ENCODE results near the gene DYNLT3. TPM values are rescaled to one million over a fixed set of nuclear protein-coding genes. Genes with fewer than 3 reads are reported as not detected.

The DYNLT3 gene
- total RNA-seq, result 10 to 100 TPM; 26.9 to 36.3 (median 30.7) TPM

GRCh38 chrX:37846934-37847732 is at the start of gene DYNLT3:
Gene DYNLT3, minus strand, starts transcription at chrX:37847571. Its CDS starts 61 bp downstream, at chrX:37847510.
- Histone ChIP-seq H3K4me1 (no peaks in the 10 kb centered on the region), H3K4me3 (peak within 1 kb of the TSS; percentile 59 to 82 (median 80)), H3K27ac (peak within 1 kb of the TSS; percentile 86 to 95 (median 90)), H3K9me3 (no peaks in the 10 kb centered on the region), H3K27me3 (peaks cover 0 to 6% of the 10 kb centered on the region in 2 donors), H3K36me3 (no peaks in the 10 kb centered on the region)
- WGBS, 2 donors, result 2 to 53% methylated on average over 16 to 47 of the region's 67 CpGs
- peak; percentile 27 to 87 for TF ChIP-seq EP300 (IDR thresholded peaks at IDR 0.05)
- TF ChIP-seq POLR2A (IDR thresholded peaks at IDR 0.05), result peak; percentile 58 to 74
- TF ChIP-seq, protein P1, sequence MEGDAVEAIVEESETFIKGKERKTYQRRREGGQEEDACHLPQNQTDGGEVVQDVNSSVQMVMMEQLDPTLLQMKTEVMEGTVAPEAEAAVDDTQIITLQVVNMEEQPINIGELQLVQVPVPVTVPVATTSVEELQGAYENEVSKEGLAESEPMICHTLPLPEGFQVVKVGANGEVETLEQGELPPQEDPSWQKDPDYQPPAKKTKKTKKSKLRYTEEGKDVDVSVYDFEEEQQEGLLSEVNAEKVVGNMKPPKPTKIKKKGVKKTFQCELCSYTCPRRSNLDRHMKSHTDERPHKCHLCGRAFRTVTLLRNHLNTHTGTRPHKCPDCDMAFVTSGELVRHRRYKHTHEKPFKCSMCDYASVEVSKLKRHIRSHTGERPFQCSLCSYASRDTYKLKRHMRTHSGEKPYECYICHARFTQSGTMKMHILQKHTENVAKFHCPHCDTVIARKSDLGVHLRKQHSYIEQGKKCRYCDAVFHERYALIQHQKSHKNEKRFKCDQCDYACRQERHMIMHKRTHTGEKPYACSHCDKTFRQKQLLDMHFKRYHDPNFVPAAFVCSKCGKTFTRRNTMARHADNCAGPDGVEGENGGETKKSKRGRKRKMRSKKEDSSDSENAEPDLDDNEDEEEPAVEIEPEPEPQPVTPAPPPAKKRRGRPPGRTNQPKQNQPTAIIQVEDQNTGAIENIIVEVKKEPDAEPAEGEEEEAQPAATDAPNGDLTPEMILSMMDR (IDR thresholded peaks at IDR 0.05), result peak in 2 of 5 experiments; percentile 12 to 30
- DNase-seq (ENCODE audit: low spot score in 2 of 2), result peak; percentile 49 to 52

DNA sequence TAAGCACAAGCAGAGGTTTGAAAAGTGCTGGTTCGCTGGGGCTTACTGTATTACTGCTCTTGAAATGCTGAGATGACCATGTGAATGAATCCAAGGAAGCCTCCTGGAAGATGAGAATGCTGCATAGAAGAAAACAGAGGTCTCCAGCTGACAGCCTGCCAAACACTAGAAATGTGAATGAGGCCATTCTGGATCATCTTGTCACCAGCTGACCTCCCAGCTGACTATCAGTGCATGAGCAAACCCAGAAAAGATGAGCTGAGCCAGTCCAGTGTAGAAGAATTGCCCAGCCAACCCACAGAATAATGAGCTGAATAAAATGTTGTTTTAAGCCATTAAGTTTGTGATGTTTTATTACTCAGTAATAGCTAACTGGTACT is 49.1 kb upstream of the DYNLT3 start:
- H3K4me1 ChIP-seq, result no peaks in the 10 kb centered on the region
- WGBS, 2 donors, result 56 to 57% methylated on average over 1 of the region's 1 CpG
- TF ChIP-seq, protein P1 (IDR thresholded peaks at IDR 0.05), result no peak
- no peak for TF ChIP-seq POLR2A (IDR thresholded peaks at IDR 0.05)
- no peak for TF ChIP-seq EP300 (IDR thresholded peaks at IDR 0.05)
- H3K27me3 ChIP-seq, result no peaks in the 10 kb centered on the region
- H3K27ac ChIP-seq, result no peak overlapping the region
- H3K36me3 ChIP-seq, result no peaks in the 10 kb centered on the region
- no peak for DNase-seq (ENCODE audit: low spot score in 2 of 2)
- no peaks in the 10 kb centered on the region for H3K9me3 ChIP-seq
- no peak overlapping the region for H3K4me3 ChIP-seq

- no peaks in the 10 kb centered on the region for H3K9me3 ChIP-seq
- TF ChIP-seq, protein P1 (IDR thresholded peaks at IDR 0.05), result no peak
- TF ChIP-seq POLR2A (IDR thresholded peaks at IDR 0.05) (no peak), EP300 (IDR thresholded peaks at IDR 0.05) (no peak)
- H3K4me3 ChIP-seq, result no peak overlapping the region
- DNase-seq (ENCODE audit: low spot score in 2 of 2), result no peak
- no peaks in the 10 kb centered on the region for H3K4me1 ChIP-seq
- H3K27ac ChIP-seq, result no peak overlapping the region
- H3K27me3 ChIP-seq, result no peaks in the 10 kb centered on the region
- H3K36me3 ChIP-seq, result no peaks in the 10 kb centered on the region
Observed at GRCh38 chrX:37895795-37896510, 48.6 kb upstream of the DYNLT3 start.

- Histone ChIP-seq H3K27ac (no peak overlapping the region), H3K9me3 (no peaks in the 10 kb centered on the region), H3K4me3 (no peak overlapping the region), H3K36me3 (no peaks in the 10 kb centered on the region), H3K27me3 (no peaks in the 10 kb centered on the region), H3K4me1 (no peaks in the 10 kb centered on the region)
- TF ChIP-seq POLR2A (IDR thresholded peaks at IDR 0.05), result no peak
- TF ChIP-seq, protein P1 (IDR thresholded peaks at IDR 0.05), result no peak
- TF ChIP-seq EP300 (IDR thresholded peaks at IDR 0.05), result no peak
- 48 to 59% methylated on average over 3 of the region's 3 CpGs for WGBS, 2 donors
- no peak for DNase-seq (ENCODE audit: low spot score in 2 of 2)
Observed at GRCh38 chrX:37894725-37895124, 47.4 kb upstream of the DYNLT3 start.

DNA sequence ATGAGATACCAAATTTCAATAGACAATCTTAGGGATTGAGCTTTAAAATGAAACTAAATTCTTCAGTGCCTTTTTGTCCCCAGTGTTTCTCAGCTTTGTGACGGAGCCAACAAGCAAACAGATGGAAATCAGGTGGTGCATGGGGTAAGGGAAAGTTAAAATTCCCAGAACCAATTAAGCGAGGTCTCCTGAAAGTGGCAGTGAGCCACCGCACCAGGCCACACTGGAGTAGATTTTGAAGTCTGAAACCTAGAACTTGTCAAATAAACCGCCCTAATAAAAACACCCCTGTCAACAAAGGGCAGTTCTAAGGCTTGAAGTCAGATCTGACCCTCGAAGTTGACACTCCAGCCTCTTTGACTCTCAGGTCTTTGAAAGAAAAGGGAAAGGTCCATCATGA is 40.6 kb upstream of the DYNLT3 start:
- Histone ChIP-seq H3K4me1 (no peaks in the 10 kb centered on the region), H3K36me3 (no peaks in the 10 kb centered on the region), H3K27ac (no peak overlapping the region), H3K9me3 (no peaks in the 10 kb centered on the region), H3K27me3 (no peaks in the 10 kb centered on the region), H3K4me3 (no peak overlapping the region)
- 84 to 85% methylated on average over 5 of the region's 5 CpGs for WGBS, 2 donors
- DNase-seq (ENCODE audit: low spot score in 2 of 2), result no peak
- TF ChIP-seq, protein P1 (IDR thresholded peaks at IDR 0.05), result no peak
- TF ChIP-seq EP300 (IDR thresholded peaks at IDR 0.05) (no peak), POLR2A (IDR thresholded peaks at IDR 0.05) (no peak)
